GM21526 (cell line): Measurements from ENCODE around the gene BABAM1.

Experiments used
- ATAC-seq: cut with Tn5 transposase; IDR thresholded peaks from one replicate; pipeline ENCODE4 v1.9.1; 2021; ENCODE audit warnings: moderate library complexity; ENCODE audit not compliant: unreplicated experiment, low FRiP score

BABAM1 gene

DNA sequence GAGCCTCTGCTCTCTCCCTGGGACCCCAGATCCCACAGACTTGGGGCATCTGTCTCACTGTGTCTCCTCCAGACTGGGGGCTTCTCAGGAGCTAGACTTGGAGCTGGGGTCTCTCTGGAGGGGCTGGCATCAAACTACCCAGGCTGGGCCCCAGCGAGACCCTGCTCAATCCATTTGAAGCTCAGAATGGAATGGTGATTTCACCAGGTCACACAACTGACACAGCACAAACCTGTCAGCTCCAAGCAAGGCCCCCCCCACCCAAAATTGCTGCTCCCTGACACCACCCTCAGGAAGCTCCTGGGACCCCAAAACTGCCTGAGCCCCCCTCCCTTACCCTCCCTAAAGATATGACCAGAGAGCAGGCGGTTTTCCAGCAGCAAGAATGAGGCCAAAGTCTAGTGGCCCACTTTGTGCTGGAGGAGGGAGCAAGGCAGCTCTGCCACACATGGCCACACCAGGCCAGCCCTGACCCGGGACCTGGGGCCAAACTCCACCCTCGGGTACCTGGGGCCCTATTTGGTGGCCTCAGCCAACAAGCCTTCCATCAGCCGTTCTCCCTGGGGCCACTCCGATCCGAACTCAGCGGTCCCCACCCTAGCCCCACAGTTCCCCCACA, 23.9 kb upstream of the BABAM1 start:
- no peak for ATAC-seq

DNA sequence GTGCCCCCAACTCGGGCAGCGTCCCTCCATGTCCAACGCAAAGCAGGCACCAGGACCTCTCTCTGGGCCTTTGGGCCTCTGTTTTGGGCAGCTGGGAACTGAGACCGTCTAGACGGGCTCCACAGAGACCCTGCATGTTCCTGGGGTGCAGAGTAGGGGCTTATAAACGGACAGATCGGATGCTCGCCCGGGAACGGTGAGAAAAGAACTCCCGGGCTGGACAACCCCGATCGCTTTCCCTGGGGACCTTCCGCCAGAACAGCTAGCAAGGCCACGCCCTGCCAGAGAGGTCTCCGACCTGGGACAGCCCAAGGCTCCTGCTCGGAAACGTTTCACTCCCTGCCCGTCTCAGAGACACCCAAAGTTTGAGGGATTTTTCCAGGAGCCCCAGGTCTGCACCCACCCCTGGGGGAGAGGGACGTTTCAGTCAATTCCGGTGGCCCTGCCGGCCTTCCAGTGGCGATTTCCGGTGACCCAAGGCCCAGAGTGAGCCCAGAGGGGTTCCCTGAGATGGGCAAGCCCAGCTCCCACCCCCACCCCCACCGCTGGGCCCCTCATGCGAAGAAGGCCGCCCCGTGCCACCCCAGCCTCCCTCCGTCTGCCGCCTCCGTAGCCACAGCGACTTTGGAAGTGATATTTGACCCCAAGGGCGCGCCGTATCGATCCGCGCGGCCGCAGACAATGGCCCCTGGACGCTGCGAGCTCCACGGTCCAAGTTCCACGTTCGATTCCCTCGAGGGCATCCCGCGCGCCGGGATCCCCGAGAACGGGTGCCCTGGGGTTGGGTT, 23.2 kb upstream of the BABAM1 start:
- ATAC-seq, result no peak

DNA sequence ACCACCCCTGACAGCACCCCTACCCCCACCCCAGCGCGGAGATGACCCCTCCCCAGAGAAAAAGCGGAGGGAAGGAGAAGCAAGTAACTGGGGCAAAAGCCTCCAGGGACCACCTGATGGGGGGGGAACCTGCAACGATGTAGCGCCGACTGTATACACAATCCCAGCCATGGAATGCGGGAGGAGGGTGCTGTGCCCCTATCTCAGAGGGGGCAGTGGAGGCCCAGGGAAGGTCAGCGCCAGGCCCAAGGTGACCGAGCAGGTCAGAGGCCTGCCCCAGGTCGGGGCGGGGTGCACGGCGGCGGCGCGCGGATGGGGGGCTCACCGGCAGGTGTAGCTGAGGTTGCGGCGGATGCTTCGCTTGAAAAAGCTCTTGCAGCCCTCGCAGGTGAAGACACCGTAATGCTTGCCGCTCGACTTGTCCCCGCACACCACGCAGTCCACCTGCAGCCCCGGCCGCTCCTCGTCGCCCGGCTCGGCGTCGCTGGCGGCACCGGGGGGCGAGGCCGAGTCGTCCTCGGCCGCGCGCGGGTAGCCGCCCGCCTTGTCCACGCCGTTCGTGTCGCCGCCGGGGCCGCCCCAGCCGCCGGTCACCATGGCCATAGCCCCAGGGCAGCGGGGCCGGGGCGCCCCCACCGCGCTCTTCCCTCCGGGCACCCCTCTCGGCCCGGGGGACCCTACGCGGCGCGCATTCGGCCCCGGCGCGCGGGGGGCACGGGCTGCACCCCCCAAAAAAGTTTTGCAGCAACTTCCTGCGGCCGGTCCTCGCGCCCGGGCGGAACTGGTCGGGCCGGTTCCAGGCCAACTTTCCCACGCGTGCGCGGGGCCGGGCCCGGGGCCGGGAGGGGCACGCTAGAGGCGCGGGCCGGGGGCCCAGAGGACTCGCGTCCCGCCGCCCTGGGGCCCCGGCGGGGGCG, 22.4 kb upstream of the BABAM1 start:
- ATAC-seq, result no peak

DNA sequence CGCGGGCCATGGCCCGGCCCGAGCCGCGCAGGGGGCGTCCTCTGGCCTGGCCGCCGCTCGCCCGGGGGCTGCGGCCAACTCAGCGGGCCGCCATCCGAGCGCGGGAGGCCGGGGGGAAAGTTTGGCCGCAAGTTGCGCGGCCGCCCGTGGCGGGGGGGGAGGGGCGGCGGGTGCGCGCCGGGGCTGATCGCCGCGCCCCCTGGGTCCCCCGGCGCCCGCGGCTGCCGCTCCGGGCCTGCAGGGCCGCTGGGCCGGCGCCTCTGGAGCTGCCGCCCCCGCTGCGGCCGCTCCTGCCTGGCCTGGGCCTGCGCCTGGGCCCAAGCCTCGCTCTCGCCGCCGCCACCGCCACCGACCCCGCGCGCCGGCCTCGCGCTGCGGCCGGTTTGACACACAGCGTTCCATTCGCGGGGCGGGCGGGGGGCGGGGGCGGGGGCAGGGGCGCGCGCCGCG, 21.7 kb upstream of the BABAM1 start, which contains the start of gene NR2F6:
Gene NR2F6 (minus strand): TSS at position 385 of the 450 bp plus-strand sequence. CDS start 699 bp downstream, outside the sequence.
- ATAC-seq, result peak; percentile 21

DNA sequence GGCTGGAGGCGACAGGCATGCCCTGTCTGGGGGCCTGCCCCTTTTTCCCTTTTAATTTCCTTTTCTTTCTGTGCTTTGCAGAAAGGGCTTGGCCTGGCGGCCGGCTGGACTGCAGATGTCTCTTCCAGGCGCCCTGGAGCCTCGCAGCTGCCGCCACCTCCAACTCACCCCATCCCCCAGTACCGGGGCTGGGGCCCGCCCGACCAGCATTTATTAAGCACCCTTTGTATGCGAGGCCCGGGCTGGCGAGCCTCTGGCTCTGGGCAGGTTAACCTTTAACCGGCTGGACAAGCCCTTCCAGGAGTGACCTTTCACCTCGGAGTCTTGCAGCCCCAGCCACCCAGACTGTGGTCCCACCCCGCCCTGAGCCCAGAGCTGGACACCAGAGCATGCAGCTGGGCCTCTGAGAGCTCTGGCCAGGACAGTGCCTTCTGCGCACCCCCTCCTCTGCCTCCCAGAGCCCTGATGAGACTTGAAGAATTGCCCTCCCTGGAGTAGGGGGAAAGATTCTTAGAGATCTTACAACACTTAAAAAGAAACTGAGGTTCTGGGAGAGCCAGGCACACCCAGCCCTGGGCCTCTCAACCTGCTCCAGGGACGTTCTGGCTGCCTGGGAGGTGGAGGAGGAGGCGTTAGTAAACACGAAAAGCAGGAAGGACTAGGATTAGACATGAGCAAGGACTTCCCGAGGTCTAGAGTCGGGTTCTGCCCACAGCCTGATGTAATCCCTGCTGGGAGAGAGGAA, 20.4 kb upstream of the BABAM1 start:
- ATAC-seq, result no peak

DNA sequence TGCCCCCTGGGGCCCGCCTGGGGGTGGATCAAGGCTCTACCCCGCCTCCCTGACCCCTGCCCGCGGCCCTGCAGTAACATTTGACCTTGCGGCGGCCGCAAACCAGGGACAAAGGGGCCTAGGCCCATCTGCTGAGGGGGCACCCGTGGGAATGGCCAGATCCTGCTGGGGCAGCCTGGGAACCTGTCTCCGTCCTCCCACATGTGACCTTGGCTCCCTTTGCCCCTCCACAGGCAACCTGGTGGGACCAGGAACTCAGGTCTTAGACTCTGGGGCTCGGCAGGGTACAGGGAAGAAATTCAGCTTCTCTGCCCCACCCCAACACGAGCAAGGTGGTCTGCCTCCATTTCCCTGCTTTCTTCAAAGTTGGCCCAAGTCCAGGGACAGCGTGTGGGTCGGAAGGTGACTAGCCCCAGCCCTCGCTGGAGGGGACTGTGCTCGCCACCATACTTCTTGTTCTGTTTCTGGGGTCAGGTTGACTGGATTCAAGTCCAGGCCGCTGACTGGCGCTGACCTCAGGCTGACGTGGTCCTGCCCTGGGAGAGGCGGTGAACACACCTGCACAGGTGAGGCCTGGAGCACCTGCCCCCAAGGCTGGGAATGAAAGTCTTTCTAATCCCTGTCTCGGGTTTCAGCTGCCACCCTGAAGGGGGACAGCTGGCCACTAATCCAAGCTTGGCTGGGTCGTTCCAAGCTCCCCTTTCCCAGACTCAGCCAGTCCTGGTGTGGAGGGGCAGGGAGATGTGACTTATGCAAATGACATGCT, 19.0 kb upstream of the BABAM1 start:
- ATAC-seq, result no peak

DNA sequence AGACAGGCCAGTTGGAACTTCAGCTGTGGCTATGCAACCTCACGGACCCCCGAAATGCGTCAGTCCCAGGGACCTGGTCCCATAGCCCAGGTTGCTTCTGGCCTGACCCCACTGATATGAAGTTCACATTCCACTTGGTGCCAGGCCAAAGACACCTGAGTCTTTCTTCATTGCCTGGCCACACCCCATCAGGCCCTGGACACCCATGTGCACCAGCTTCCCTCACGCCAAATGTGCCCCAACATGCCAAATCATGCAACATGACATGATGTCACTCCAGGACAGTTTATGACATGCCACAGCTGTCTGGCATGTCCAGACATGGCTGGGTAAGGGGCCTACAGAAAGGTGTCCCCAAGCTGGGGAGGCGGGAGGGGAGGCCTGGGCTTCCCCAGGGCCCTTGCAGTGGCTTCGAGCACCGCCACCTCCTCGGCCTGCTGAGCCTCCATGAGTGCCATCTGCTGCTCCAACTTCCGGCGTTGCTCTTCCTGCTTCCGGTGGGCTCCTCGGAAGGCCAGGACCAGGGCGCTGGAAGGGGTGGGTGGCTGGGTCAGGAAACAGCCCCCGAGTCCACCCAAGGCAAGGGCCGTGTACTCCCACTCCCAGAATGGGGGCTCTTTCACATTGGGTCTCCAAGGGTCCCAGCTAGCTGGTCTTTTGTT, 17.2 kb upstream of the BABAM1 start:
- no peak for ATAC-seq

DNA sequence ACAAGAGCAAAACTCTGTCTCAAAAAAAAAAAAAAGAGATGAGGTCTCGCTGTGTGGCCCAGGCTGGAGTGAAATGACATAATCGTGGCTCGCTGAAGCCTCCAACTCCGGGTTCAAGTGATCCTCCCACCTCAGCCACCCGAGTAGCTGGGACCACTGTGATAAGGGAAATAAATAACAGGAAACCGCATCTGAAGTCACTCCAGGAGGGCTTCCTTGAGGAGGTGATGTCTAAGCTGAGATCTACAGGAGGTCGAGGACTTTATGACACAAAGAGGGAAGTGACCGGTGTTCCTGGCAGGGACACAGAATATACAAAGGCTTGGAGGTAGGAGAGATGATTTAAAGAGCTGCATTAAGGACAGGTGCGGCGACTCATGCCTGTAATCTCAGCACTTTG, 12.6 kb upstream of the BABAM1 start:
- no peak for ATAC-seq

DNA sequence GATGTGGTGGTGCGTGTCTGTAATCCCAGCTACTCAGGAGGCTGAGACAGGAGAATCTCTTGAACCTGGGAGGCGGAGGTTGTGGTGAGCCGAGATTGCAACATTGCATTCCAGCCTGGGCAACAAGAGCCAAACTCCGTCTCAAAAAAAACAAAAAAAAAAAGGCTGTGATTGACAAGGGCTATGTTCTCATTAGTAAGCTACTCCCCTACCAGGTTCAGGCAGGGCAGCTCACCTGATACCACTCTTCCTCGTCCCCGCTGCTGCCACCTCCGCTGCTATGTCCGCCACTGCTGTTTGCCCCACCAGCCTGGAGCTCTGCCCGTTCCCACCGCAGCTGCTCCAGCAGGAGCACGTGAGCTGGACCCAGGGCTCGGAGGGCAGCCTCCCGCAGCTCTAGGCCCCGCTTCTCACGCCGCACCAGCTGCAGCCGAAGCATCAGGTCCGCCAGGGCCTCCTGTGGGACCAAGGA, 12.1 kb upstream of the BABAM1 start:
- no peak for ATAC-seq

DNA sequence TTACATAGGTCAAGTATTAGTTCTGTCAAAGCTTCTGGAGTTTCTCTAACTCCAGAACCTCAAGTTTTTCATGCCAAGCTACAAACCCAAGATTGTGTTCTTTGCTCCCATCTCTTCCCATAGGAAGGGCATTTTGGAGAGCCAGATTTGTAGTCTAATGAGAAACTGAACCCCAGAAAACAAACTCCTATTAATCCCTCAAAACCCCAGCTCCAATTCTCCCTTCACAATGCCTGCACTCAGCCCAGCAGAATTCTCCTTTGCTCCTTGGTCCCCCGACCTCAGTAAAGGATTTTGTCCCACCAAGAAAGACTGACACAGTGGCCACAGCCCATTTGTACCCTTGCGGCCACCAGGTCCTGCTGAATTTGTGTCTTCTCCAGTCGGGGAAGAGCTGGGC, 11.1 kb upstream of the BABAM1 start:
- ATAC-seq, result no peak

DNA sequence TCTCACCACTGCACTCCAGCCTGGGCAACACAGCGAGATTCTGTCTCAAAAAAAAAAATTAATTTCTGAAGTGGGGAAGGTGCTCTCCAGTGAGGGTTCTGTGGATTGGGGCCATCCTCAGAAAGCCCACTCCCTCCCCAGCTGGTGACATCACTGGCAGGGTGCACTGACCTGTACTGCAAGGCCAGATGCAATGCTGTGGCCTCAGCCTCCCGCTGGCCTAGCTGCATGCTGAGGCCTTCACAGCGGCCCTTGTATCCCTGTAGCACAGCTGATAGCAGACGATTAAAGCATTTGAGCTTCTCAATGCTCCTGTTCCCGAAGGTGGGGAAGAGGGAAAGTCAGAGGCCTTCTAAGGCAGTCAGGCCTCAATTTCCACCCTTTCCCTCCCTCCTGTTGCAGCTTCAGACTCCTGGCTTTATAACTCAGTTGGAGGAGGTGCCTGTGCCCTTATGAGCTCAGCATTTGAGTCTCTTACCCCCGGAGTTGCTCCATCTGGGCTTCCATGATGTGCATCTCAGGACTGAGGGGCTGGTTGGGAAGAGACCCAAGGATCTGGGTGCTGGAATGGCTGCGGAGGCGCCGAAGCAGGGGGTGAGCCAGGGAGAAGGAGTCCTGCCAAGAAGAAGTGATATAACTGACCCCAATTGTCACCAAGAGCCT, 8.0 kb upstream of the BABAM1 start:
- ATAC-seq, result no peak

DNA sequence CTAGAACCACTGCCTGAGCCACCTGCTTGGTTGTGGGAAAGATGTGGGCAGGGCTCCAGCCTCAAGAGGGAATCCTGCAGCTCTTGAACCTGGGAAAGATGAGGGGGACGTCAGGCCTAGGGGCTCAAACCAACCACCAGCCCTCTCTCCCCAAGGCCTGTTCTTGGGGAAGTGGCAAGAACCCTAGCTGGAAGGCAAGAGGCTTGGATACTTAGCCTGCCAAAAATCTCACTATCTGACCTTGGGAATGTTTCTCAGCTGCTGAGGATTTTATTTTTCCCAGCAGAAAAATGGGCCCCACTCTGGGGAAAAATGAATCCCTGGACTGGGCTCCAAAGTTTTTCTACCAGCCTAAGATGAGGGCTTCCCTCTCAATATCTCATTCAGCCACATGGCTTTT, 7.3 kb upstream of the BABAM1 start:
- ATAC-seq, result no peak

DNA sequence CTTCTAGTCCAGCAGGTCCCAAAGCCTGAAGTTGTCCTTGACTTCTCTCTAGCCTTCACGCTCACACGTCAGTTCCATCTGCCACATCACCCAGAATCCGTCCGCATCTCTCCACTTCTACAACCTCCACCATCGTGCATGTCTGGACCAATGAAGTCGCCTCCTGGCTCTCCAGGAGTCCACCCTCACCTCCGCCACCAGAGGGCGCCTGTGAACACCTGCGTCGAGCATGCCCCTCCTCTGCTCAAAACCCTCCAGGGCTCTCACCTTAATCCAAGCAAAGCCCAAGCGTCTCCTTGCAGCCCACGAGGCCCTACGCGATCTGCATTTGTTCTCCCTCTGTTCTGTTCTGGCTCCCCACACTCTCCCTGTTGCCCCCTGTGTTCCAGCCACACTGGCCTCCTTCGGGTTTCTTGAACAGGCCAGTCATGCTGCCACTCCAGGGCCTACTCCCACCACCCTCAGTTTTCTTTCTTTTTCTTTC, 6.4 kb upstream of the BABAM1 start:
- ATAC-seq, result no peak

DNA sequence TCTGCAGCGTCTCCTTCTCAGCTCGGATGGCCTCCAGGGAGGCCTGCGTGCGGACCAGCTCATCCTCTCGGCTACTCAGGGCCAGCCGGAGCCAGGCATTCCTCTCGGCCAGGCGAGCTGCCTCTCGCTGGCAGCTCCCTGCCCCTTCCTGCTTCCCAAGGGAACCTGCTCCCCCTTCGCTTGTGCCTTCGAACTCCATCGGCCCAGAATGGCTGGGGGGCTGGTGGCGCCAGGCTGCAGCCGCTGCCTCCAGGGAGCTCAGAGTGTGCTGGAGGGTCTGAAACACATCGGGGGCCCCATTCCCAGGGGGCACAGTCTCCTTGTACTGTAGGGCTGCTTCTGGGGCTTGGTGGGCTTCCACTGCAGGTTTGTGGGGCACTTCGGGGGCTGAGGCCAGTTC, 4.7 kb upstream of the BABAM1 start:
- no peak for ATAC-seq

DNA sequence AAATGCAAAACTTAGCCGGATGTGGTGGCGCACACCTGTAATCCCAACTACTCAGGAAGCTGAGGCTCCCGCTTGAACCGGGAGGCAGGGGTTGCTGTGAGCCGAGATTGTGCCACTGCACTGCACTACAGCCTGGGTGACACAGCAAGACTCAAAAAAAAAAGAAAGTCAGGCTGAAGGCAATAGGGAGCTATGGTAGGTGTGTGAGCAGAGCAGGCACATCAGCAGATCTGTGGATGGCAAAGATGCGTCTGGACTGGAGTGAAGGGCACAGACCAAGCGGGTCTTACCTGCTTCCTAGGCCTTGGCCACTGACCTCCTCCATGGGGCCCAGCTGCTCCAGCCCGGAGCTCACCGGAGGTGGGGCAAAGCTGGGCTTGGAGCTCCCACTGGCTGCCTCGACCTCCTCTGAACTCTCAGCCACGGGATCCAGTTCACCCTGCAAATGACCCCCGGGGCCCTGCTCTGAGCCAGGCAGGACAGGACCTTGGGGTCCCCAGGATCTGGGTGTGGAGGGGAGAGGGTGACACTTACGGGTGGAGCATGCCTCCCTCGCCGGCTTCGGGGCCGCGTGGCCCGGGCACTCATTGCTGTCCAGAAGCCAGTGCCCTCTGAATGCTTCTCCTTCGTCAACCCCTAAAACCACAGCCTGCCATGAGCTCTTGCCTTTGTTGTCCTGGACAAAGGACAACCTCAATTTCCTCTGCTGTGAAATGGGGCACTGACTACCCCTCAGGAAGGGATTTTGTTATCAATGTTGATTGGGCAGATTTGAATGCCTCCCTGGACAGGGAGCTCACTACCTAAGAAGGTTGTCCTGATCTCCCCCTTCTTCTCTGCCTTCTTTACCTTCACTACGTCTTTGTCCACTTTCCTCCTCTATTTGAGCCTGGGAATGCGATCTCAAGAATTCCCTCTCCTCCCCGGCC, 3.3 kb upstream of the BABAM1 start:
- ATAC-seq, result no peak

DNA sequence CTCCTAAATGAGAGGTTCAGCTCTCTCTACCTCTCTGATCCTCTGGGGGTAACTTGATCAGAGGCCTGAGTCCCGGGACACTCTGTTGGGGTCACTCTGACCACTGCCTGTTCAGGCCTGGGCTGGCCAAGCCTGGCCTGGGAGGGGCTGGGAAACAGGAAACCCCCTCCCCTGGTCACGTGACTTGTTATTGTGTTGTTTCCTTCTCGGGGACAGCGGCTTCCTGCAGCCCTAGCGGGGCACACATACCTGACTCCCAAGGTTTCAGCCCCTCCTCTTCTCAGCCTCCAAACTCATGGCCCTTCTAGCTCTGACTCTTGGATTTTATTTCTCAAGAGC, 2.6 kb upstream of the BABAM1 start, which contains the start of gene USHBP1:
Gene USHBP1 (minus strand): TSS at position 105 of the 339 bp plus-strand sequence. CDS start 446 bp downstream, outside the sequence.
- no peak for ATAC-seq

DNA sequence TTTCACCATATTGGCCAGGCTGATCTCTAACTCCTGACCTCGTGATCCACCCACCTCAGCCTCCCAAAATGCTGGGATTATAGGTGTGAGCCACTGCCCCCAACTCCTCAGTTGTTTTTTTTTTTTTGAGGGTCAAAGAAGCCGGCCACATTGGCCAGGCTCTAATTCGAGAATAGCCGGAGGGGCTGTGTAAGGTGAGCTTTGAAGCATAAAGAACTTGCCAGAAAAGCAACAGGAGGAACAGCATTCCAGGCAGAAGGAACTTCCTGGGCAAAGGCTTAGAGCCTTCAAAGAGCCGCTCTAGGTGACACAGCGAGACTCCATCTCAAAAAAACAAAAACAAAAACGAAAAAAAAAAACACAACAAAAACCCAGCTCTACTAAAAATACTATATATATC, 1.2 kb upstream of the BABAM1 start:
- ATAC-seq, result no peak
